ENCODE results near the gene TTYH2. TPM values are rescaled to one million over a fixed set of nuclear protein-coding genes. Genes with fewer than 3 reads are reported as not detected.

The TTYH2 gene
- total RNA-seq, 1 donor from 2014 or later = 3.4 TPM

DNA sequence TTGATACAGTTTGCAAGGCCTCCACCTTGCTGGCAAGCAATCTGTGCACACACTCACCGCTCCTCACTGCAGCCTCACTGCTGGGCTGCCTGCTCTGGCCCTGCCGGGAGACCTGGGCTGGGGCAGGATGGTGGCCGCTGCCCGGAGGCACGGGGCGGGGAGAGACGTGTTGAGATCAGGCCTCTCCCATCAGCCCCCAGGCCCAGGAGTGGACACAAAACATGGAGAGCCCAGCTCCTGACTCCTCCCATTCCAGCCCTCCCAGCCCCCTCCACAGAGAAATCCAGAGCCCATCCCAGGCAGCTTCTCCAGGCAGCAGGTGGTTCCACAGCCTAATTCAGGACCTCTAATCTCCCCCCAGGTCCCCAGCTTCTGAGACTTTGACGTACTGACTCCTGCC is 33.0 kb upstream of the TTYH2 start:
- TF ChIP-seq POLR2AphosphoS5 (IDR thresholded peaks at IDR 0.05; ENCODE audit: insufficient read depth in 1 of 2, low read depth in 1 of 2) (no peak), POLR2A (IDR thresholded peaks at IDR 0.05) (no peak)
- TF ChIP-seq, protein P1, sequence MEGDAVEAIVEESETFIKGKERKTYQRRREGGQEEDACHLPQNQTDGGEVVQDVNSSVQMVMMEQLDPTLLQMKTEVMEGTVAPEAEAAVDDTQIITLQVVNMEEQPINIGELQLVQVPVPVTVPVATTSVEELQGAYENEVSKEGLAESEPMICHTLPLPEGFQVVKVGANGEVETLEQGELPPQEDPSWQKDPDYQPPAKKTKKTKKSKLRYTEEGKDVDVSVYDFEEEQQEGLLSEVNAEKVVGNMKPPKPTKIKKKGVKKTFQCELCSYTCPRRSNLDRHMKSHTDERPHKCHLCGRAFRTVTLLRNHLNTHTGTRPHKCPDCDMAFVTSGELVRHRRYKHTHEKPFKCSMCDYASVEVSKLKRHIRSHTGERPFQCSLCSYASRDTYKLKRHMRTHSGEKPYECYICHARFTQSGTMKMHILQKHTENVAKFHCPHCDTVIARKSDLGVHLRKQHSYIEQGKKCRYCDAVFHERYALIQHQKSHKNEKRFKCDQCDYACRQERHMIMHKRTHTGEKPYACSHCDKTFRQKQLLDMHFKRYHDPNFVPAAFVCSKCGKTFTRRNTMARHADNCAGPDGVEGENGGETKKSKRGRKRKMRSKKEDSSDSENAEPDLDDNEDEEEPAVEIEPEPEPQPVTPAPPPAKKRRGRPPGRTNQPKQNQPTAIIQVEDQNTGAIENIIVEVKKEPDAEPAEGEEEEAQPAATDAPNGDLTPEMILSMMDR (IDR thresholded peaks at IDR 0.05) = no peak

DNA sequence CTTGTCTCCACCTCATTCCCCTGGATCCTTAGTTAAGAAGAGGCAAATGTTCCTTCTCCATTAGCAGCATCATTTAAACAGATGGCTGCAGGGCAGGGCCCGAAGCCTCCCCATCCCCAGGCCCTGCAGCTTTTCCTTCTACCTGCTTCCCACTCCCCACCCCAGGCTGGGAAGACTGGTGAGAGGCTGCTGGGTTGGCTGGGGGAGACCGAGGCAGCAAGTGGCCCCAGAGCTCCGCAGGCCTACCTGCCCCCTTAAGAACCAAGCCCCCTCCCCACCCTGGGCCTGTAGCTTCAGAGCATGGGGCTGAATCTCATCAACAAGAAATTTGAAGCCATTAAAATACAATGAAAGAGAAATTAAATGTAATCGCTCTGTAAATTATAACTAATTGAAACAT is 32.0 kb upstream of the TTYH2 start:
- no peak overlapping the region for H3K27ac ChIP-seq
- no peak for DNase-seq (ENCODE audit: extremely low spot score in 2 of 2)
- no peak for TF ChIP-seq POLR2AphosphoS5 (IDR thresholded peaks at IDR 0.05; ENCODE audit: insufficient read depth in 1 of 2, low read depth in 1 of 2)
- TF ChIP-seq POLR2A (IDR thresholded peaks at IDR 0.05) = no peak
- TF ChIP-seq, protein P1 (IDR thresholded peaks at IDR 0.05) = no peak
- intact Hi-C loops (cut with DNase I) = no loop called here
- no peaks in the 10 kb centered on the region for H3K27me3 ChIP-seq
- H3K4me3 ChIP-seq = no peak overlapping the region
- no peaks in the 10 kb centered on the region for H3K4me1 ChIP-seq
- no peaks in the 10 kb centered on the region for H3K36me3 ChIP-seq
- no peaks in the 10 kb centered on the region for H3K9me3 ChIP-seq

More for the DNA sequence above, 33.0 kb upstream of the TTYH2 start:
- H3K4me1 ChIP-seq = no peaks in the 10 kb centered on the region
- DNase-seq (ENCODE audit: extremely low spot score in 2 of 2) = no peak
- H3K4me3 ChIP-seq = no peak overlapping the region
- no peaks in the 10 kb centered on the region for H3K27me3 ChIP-seq
- H3K36me3 ChIP-seq = no peaks in the 10 kb centered on the region
- H3K9me3 ChIP-seq = no peaks in the 10 kb centered on the region
- H3K27ac ChIP-seq = no peak overlapping the region
- intact Hi-C loops (cut with DNase I) = no loop called here

- H3K27ac ChIP-seq = no peak overlapping the region
- no peaks in the 10 kb centered on the region for H3K4me1 ChIP-seq
- no peak for TF ChIP-seq POLR2A (IDR thresholded peaks at IDR 0.05)
- no peak for TF ChIP-seq POLR2AphosphoS5 (IDR thresholded peaks at IDR 0.05; ENCODE audit: insufficient read depth in 1 of 2, low read depth in 1 of 2)
- TF ChIP-seq, protein P1 (IDR thresholded peaks at IDR 0.05) = no peak
- no peak overlapping the region for H3K4me3 ChIP-seq
- H3K27me3 ChIP-seq = no peaks in the 10 kb centered on the region
- no peak for DNase-seq (ENCODE audit: extremely low spot score in 2 of 2)
- no peaks in the 10 kb centered on the region for H3K36me3 ChIP-seq
- intact Hi-C loops (cut with DNase I) = no loop called here
- no peaks in the 10 kb centered on the region for H3K9me3 ChIP-seq
Measured at GRCh38 chr17:74182041-74182723, 31.2 kb upstream of the TTYH2 start.

DNA sequence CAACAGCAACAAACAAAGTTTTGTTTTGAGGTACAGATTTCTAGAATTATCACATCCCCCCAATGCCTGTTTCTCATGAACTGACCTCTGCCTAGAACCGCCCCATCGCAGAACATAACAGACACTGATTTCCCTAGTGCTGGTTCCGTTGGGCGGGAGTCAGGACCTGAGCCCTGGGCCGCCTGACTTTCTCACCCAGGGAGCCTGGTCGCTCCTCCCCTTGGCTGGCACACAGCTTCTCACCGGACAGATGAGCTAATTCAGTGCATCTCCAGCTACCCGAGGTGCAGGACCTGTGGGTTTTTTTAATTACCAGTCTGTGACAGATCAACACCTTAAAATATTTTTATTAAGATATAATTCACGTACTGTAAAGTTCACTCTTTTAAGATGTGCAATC is 30.0 kb upstream of the TTYH2 start:
- intact Hi-C loops (cut with DNase I) = no loop called here
- no peak overlapping the region for H3K27ac ChIP-seq
- no peaks in the 10 kb centered on the region for H3K9me3 ChIP-seq
- TF ChIP-seq, protein P1 (IDR thresholded peaks at IDR 0.05) = no peak
- TF ChIP-seq POLR2A (IDR thresholded peaks at IDR 0.05) (no peak), POLR2AphosphoS5 (IDR thresholded peaks at IDR 0.05; ENCODE audit: insufficient read depth in 1 of 2, low read depth in 1 of 2) (no peak)
- H3K4me1 ChIP-seq = no peaks in the 10 kb centered on the region
- DNase-seq (ENCODE audit: extremely low spot score in 2 of 2) = no peak
- no peaks in the 10 kb centered on the region for H3K27me3 ChIP-seq
- no peaks in the 10 kb centered on the region for H3K36me3 ChIP-seq
- H3K4me3 ChIP-seq = no peak overlapping the region

GRCh38 chr17:74185571-74186185 is 27.7 kb upstream of the TTYH2 start:
- Histone ChIP-seq H3K4me3 (no peak overlapping the region), H3K27ac (no peak overlapping the region), H3K9me3 (no peaks in the 10 kb centered on the region), H3K36me3 (no peaks in the 10 kb centered on the region), H3K27me3 (no peaks in the 10 kb centered on the region), H3K4me1 (no peaks in the 10 kb centered on the region)
- TF ChIP-seq, protein P1 (IDR thresholded peaks at IDR 0.05) = no peak
- TF ChIP-seq POLR2A (IDR thresholded peaks at IDR 0.05) (no peak), POLR2AphosphoS5 (IDR thresholded peaks at IDR 0.05; ENCODE audit: insufficient read depth in 1 of 2, low read depth in 1 of 2) (no peak)
- no peak for DNase-seq (ENCODE audit: extremely low spot score in 2 of 2)
- intact Hi-C loops (cut with DNase I) = no loop called here

Data from vagina (tissue), 2 donors.